Astrocyte (in vitro differentiated cells and primary cell): ENCODE data around the gene DIP2B. TPM values are rescaled to one million over a fixed set of nuclear protein-coding genes. Genes with fewer than 3 reads are reported as not detected.

ENCODE experiments used
- DNase-seq: peaks from one replicate; pipeline ENCODE4 v3.0.0-alpha.2; 2010; ENCODE audit warnings: low read depth
- FAIRE-seq: peaks from 2 replicates; lab custom pipeline; 2011; peaks lifted over from hg19 to GRCh38; lab: Jason Lieb, UNC
- H2AFZ ChIP-seq: 2 replicates; pipeline ENCODE4 v1.6.0; 2012; ENCODE audit warnings: low read depth, low read length, inconsistent platforms
- H3K27ac ChIP-seq: 2 replicates; pipeline ENCODE4 v1.5.1; 2011; ENCODE audit warnings: low read depth, low read length, inconsistent platforms
- H3K27me3 ChIP-seq: 2 replicates; pipeline ENCODE4 v1.6.0; 2011; ENCODE audit warnings: low read length, inconsistent platforms; ENCODE audit not compliant: insufficient read depth
- H3K36me3 ChIP-seq: 2 replicates; pipeline ENCODE4 v1.5.1; 2011; ENCODE audit warnings: low read length, inconsistent platforms; ENCODE audit not compliant: insufficient read depth
- H3K4me1 ChIP-seq: 2 replicates; pipeline ENCODE4 v1.5.1; 2011; ENCODE audit warnings: low read length, inconsistent platforms; ENCODE audit not compliant: insufficient read depth
- H3K4me2 ChIP-seq: 2 replicates; pipeline ENCODE4 v1.6.0; 2012; ENCODE audit warnings: low read length, inconsistent platforms
- H3K4me3 ChIP-seq: 2 replicates; pipeline ENCODE4 v1.5.1; 2011; ENCODE audit warnings: low read depth, mild to moderate bottlenecking, low read length, inconsistent platforms; ENCODE audit not compliant: insufficient read depth
- H3K79me2 ChIP-seq: 2 replicates; pipeline ENCODE4 v1.6.0; 2012; ENCODE audit warnings: mild to moderate bottlenecking, low read length, inconsistent platforms; ENCODE audit not compliant: insufficient read depth
- H3K9ac ChIP-seq: 2 replicates; pipeline ENCODE4 v1.6.0; 2012; ENCODE audit warnings: mild to moderate bottlenecking, low read length, inconsistent platforms
- H3K9me3 ChIP-seq: 2 replicates; pipeline ENCODE4 v1.5.1; 2012; ENCODE audit warnings: low read depth, mild to moderate bottlenecking, low read length, inconsistent platforms; ENCODE audit not compliant: insufficient read depth
- H4K20me1 ChIP-seq: 2 replicates; pipeline ENCODE4 v1.6.0; 2012; ENCODE audit warnings: low read length, inconsistent platforms; ENCODE audit not compliant: insufficient read depth
- H3K27ac Mint-ChIP-seq: one replicate; pipeline ENCODE4 v1.8.0; 2021; ENCODE audit warnings: mild to moderate bottlenecking, mixed read lengths; ENCODE audit not compliant: unreplicated experiment
- H3K27me3 Mint-ChIP-seq: one replicate; pipeline ENCODE4 v1.8.0; 2021; ENCODE audit warnings: low read depth, mixed read lengths; ENCODE audit not compliant: unreplicated experiment
- H3K36me3 Mint-ChIP-seq: one replicate; pipeline ENCODE4 v1.8.0; 2021; ENCODE audit warnings: low read depth, mixed read lengths; ENCODE audit not compliant: unreplicated experiment
- H3K4me1 Mint-ChIP-seq: one replicate; pipeline ENCODE4 v1.8.0; 2021; ENCODE audit warnings: low read depth, mixed read lengths; ENCODE audit not compliant: unreplicated experiment
- H3K4me3 Mint-ChIP-seq: one replicate; pipeline ENCODE4 v1.8.0; 2021; ENCODE audit warnings: mild to moderate bottlenecking, moderate library complexity, mixed read lengths; ENCODE audit not compliant: unreplicated experiment
- H3K9me3 Mint-ChIP-seq: one replicate; pipeline ENCODE4 v1.8.0; 2021; ENCODE audit warnings: mild to moderate bottlenecking, mixed read lengths; ENCODE audit not compliant: unreplicated experiment
- EZH2 ChIP-seq: IDR thresholded peaks from 2 replicates; pipeline ENCODE4 v1.6.1; 2012; ENCODE audit warnings: mild to moderate bottlenecking, low read length, inconsistent platforms; ENCODE audit not compliant: insufficient read depth
- total RNA-seq: library from RNA; stranded (reverse); gene quantifications from 2 replicates; pipeline ENCODE4 v1.2.1, GENCODE V29; 2021
- TF ChIP-seq, protein P1 (sequence below): IDR thresholded peaks from 2 replicates; pipeline ENCODE4 v1.5.1; 2011; ENCODE audit warnings: low read depth, mild to moderate bottlenecking, inconsistent platforms, low read length, moderate library complexity; ENCODE audit not compliant: insufficient read depth

DIP2B gene
- total RNA-seq, 1 donor from 2014 or later: 53.2 TPM

DNA sequence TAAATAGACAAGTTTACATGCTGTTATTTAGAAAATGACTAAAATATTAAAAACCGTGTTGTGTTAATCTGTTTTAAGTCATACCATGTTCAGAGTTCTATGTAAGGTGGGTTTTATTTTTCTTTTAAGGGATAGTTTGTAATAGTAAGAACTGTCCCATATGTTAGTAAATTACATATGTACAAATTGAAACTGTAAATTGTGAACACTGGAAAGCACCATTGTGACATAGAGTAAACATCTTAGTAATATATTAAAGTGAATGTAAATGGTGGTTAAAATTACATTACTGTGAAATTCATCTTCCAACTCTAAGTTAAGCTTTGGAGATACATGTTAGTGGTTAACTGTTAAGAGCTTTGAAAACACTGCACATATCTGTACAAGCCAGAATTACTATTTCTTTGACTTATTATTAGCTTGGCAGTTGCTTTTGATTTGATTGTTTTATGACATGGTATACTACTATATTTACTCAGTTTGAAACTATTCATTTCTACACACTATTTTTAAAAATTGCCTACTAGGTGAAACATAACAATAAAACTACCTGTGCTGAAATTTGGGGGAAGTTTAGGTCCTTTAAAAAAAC, 27.4 kb upstream of the DIP2B start:
- TF ChIP-seq, protein P1, sequence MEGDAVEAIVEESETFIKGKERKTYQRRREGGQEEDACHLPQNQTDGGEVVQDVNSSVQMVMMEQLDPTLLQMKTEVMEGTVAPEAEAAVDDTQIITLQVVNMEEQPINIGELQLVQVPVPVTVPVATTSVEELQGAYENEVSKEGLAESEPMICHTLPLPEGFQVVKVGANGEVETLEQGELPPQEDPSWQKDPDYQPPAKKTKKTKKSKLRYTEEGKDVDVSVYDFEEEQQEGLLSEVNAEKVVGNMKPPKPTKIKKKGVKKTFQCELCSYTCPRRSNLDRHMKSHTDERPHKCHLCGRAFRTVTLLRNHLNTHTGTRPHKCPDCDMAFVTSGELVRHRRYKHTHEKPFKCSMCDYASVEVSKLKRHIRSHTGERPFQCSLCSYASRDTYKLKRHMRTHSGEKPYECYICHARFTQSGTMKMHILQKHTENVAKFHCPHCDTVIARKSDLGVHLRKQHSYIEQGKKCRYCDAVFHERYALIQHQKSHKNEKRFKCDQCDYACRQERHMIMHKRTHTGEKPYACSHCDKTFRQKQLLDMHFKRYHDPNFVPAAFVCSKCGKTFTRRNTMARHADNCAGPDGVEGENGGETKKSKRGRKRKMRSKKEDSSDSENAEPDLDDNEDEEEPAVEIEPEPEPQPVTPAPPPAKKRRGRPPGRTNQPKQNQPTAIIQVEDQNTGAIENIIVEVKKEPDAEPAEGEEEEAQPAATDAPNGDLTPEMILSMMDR: no peak
- TF ChIP-seq EZH2: no peak
- H3K79me2 ChIP-seq: no peaks in the 10 kb centered on the region
- peaks cover 27% of the 10 kb centered on the region for H3K36me3 ChIP-seq
- H3K4me2 ChIP-seq: no peak overlapping the region
- FAIRE-seq: no peak
- H3K9me3 Mint-ChIP-seq: no peaks in the 10 kb centered on the region
- H2AFZ ChIP-seq: no peak overlapping the region
- no peaks in the 10 kb centered on the region for H3K27me3 ChIP-seq
- H3K4me1 Mint-ChIP-seq: no peaks in the 10 kb centered on the region
- H3K9ac ChIP-seq: no peak overlapping the region
- no peaks in the 10 kb centered on the region for H3K27me3 Mint-ChIP-seq
- H3K4me3 ChIP-seq: no peak overlapping the region
- H3K27ac ChIP-seq: no peak overlapping the region
- no peak overlapping the region for H3K4me3 Mint-ChIP-seq
- H3K9me3 ChIP-seq: no peaks in the 10 kb centered on the region
- H3K36me3 Mint-ChIP-seq: peaks cover 4% of the 10 kb centered on the region
- H3K4me1 ChIP-seq: no peaks in the 10 kb centered on the region
- no peak overlapping the region for H3K27ac Mint-ChIP-seq
- no peak for DNase-seq
- no peaks in the 10 kb centered on the region for H4K20me1 ChIP-seq

GRCh38 chr12:50482571-50482970, 22.2 kb upstream of the DIP2B start:
- Histone ChIP-seq H3K79me2 (no peaks in the 10 kb centered on the region), H3K4me1 (no peaks in the 10 kb centered on the region), H3K9me3 (no peaks in the 10 kb centered on the region), H3K36me3 (peaks cover under 1% of the 10 kb centered on the region), H2AFZ (no peak overlapping the region), H4K20me1 (no peaks in the 10 kb centered on the region), H3K4me3 (no peak overlapping the region), H3K27me3 (no peaks in the 10 kb centered on the region), H3K9ac (no peak overlapping the region), H3K4me2 (no peak overlapping the region), H3K27ac (no peak overlapping the region)
- TF ChIP-seq, protein P1: no peak
- no peak for TF ChIP-seq EZH2
- no peaks in the 10 kb centered on the region for H3K4me1 Mint-ChIP-seq
- DNase-seq (no peak), FAIRE-seq (no peak)
- no peaks in the 10 kb centered on the region for H3K36me3 Mint-ChIP-seq
- no peaks in the 10 kb centered on the region for H3K27me3 Mint-ChIP-seq
- H3K27ac Mint-ChIP-seq: no peak overlapping the region
- peaks cover 4% of the 10 kb centered on the region for H3K9me3 Mint-ChIP-seq
- no peak overlapping the region for H3K4me3 Mint-ChIP-seq

GRCh38 chr12:50483488-50483887, 21.3 kb upstream of the DIP2B start:
- no peak overlapping the region for H3K4me3 Mint-ChIP-seq
- H3K36me3 Mint-ChIP-seq: no peaks in the 10 kb centered on the region
- Histone ChIP-seq H3K27me3 (no peaks in the 10 kb centered on the region), H3K4me2 (no peak overlapping the region), H3K36me3 (no peaks in the 10 kb centered on the region), H3K9me3 (no peaks in the 10 kb centered on the region), H3K9ac (no peak overlapping the region), H2AFZ (no peak overlapping the region), H3K4me3 (no peak overlapping the region), H3K27ac (no peak overlapping the region), H4K20me1 (no peaks in the 10 kb centered on the region), H3K79me2 (no peaks in the 10 kb centered on the region), H3K4me1 (no peaks in the 10 kb centered on the region)
- DNase-seq: no peak
- TF ChIP-seq, protein P1: no peak
- no peak for TF ChIP-seq EZH2
- H3K27me3 Mint-ChIP-seq: no peaks in the 10 kb centered on the region
- H3K4me1 Mint-ChIP-seq: no peaks in the 10 kb centered on the region
- no peak for FAIRE-seq
- no peak overlapping the region for H3K27ac Mint-ChIP-seq
- peaks cover 6% of the 10 kb centered on the region for H3K9me3 Mint-ChIP-seq
